ENCODE results near the gene SRCAP.

Gene SRCAP

GRCh38 chr16:30750201-30750600 lies 51.2 kb downstream of the SRCAP start:
- Histone ChIP-seq H3K4me3 (no peak overlapping the region), H3K4me1 (peaks cover 0 to 24% (median 9%) of the 10 kb centered on the region in 4 donors), H3K36me3 (peaks cover 13 to 46% (median 26%) of the 10 kb centered on the region in 3 donors), H3K27me3 (no peaks in the 10 kb centered on the region), H3K9me3 (no peaks in the 10 kb centered on the region), H3K27ac (no peak overlapping the region)
- DNase-seq, result no peak
- TF ChIP-seq CTCF (IDR thresholded peaks at IDR 0.05), result no peak
- intact Hi-C loops (cut with DNase I; ENCODE audit: low total_unique reads), result no loop called here

GRCh38 chr16:30750876-30751465 lies 52.0 kb downstream of the SRCAP start:
- Histone ChIP-seq H3K27me3 (no peaks in the 10 kb centered on the region), H3K4me3 (no peak overlapping the region), H3K9me3 (no peaks in the 10 kb centered on the region), H3K36me3 (peaks cover 14 to 51% (median 26%) of the 10 kb centered on the region in 3 donors), H3K27ac (no peak overlapping the region), H3K4me1 (peaks cover 0 to 24% (median 9%) of the 10 kb centered on the region in 4 donors)
- no peak for DNase-seq
- intact Hi-C loops (cut with DNase I; ENCODE audit: low total_unique reads), result no loop called here
- TF ChIP-seq CTCF (IDR thresholded peaks at IDR 0.05), result no peak

GRCh38 chr16:30753596-30753995 lies 54.6 kb downstream of the SRCAP start:
- peaks cover 14 to 75% (median 26%) of the 10 kb centered on the region in 3 donors for H3K36me3 ChIP-seq
- H3K4me1 ChIP-seq, result peaks cover 0 to 11% (median 3%) of the 10 kb centered on the region in 4 donors
- DNase-seq, result no peak
- H3K9me3 ChIP-seq, result no peaks in the 10 kb centered on the region
- no peaks in the 10 kb centered on the region for H3K27me3 ChIP-seq
- no peak overlapping the region for H3K4me3 ChIP-seq
- intact Hi-C loops (cut with DNase I; ENCODE audit: low total_unique reads), result no loop called here
- no peak for TF ChIP-seq CTCF (IDR thresholded peaks at IDR 0.05)
- H3K27ac ChIP-seq, result no peak overlapping the region

- Histone ChIP-seq H3K4me3 (no peak overlapping the region), H3K36me3 (peaks cover 13 to 84% (median 22%) of the 10 kb centered on the region in 3 donors), H3K4me1 (peaks cover 3 to 9% (median 5%) of the 10 kb centered on the region in 4 donors), H3K9me3 (no peaks in the 10 kb centered on the region), H3K27me3 (no peaks in the 10 kb centered on the region), H3K27ac (no peak overlapping the region)
- no peak for DNase-seq
- TF ChIP-seq CTCF (IDR thresholded peaks at IDR 0.05), result no peak
- intact Hi-C loops (cut with DNase I; ENCODE audit: low total_unique reads), result no loop called here
Measured at GRCh38 chr16:30755955-30756780, 57.2 kb downstream of the SRCAP start.

GRCh38 chr16:30756781-30757100 lies 57.8 kb downstream of the SRCAP start:
- no peak for TF ChIP-seq CTCF (IDR thresholded peaks at IDR 0.05)
- H3K9me3 ChIP-seq, result no peaks in the 10 kb centered on the region
- intact Hi-C loops (cut with DNase I; ENCODE audit: low total_unique reads), result no loop called here
- no peak overlapping the region for H3K4me3 ChIP-seq
- peaks cover 5 to 11% (median 8%) of the 10 kb centered on the region in 4 donors for H3K4me1 ChIP-seq
- H3K27me3 ChIP-seq, result no peaks in the 10 kb centered on the region
- peaks cover 8 to 79% (median 17%) of the 10 kb centered on the region in 3 donors for H3K36me3 ChIP-seq
- no peak overlapping the region for H3K27ac ChIP-seq
- DNase-seq, result no peak

Data from tibial artery (tissue), 4 donors.